ENCODE results near the gene CUL7.

The CUL7 gene

DNA sequence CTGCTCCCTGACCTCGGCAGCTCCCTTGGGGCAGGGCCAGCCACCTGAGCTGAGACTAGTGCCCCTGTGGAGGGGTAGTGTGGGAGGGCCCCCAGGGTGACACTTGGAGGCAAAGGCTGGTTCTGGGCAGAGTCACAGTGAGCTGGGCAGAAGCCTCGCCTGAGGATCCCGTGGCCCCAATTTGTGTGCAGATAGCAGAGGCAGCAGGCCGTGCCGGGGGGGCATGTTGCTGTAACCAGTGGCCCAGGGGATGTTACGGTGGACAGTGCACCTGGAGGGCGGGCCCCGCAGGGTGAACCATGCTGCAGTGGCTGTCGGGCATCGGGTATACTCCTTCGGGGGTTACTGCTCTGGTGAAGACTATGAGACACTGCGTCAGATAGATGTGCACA lies 36.7 kb downstream of the CUL7 start:
- Histone ChIP-seq H3K27ac (ENCODE audit: low read depth, low read length) (no peak overlapping the region), H3K27me3 (ENCODE audit: control insufficient read depth, insufficient read depth, low read length) (no peaks in the 10 kb centered on the region), H3K36me3 (ENCODE audit: control insufficient read depth, insufficient read depth, low read length) (peaks cover 12% of the 10 kb centered on the region), H3K9ac (ENCODE audit: low read length) (no peak overlapping the region), H3K4me3 (ENCODE audit: low read length) (no peak overlapping the region), H3K4me1 (ENCODE audit: control insufficient read depth, insufficient read depth, low read length) (peaks cover 17% of the 10 kb centered on the region)

DNA sequence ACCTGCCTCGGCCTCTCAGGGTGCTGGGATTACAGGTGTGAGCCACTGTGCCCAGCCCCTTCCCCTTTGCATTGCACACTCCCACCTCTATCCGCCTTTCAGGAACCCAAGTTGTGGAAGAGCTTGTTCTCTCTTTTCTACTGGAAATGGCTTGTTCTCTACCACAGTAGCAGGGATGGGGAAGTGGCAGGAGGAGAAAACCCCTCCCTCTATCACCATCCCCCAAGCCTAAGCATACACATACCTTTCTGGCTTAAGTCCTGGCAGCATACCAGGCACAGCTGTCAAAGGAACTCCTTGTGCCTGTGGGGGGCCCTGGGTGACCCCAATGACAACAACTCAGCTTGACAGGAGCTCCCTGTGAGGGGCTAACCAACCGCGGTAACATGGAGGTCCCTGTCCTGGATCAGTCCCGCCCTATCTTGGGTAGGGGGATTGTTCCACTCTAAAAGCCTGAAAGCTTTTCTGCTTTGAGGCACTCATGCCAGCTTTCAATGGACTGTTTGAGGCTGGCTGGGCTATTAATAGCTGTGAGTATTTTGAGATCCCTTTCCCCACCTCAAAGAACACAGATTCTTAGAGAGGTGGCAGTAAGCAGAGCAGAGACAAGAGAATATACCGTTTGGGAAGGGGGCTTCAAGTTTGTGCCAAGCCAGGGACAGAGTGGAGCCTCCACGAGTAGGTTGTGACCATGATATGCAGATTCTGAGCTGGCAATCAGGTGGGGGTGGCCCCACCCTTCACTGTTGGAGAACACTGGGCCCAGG lies 37.3 kb downstream of the CUL7 start:
- H3K27me3 ChIP-seq (ENCODE audit: control insufficient read depth, insufficient read depth, low read length), result no peaks in the 10 kb centered on the region
- no peak overlapping the region for H3K9ac ChIP-seq (ENCODE audit: low read length)
- H3K4me3 ChIP-seq (ENCODE audit: low read length), result no peak overlapping the region
- peaks cover 12% of the 10 kb centered on the region for H3K36me3 ChIP-seq (ENCODE audit: control insufficient read depth, insufficient read depth, low read length)
- no peak overlapping the region for H3K27ac ChIP-seq (ENCODE audit: low read depth, low read length)
- H3K4me1 ChIP-seq (ENCODE audit: control insufficient read depth, insufficient read depth, low read length), result peaks cover 17% of the 10 kb centered on the region

DNA sequence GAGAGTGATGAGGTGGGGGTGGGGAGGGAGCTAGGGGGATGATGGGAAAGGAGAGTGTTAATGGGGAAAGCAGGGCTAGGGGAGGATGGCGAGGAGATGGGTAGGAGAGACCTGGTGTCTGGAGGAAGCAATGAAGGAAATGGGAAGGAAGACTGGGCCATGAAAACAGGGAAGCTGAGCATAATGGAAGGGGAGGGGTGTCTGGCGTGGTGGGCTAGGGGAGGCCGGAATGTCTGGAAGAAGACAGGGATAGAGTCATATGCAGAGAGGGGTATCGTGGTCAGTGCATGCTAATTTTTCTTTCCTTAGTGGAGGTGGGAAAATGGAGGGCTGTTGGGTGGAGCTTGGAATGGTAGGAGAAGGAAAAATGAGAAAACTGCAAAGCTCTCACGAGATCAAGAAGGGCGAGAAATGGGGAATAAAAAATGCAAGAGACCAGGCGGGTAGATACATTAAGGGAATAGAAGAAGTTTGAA lies 39.2 kb downstream of the CUL7 start:
- Histone ChIP-seq H3K9ac (ENCODE audit: low read length) (no peak overlapping the region), H3K4me1 (ENCODE audit: control insufficient read depth, insufficient read depth, low read length) (peaks cover 17% of the 10 kb centered on the region), H3K27ac (ENCODE audit: low read depth, low read length) (peak overlapping the region; percentile 73), H3K27me3 (ENCODE audit: control insufficient read depth, insufficient read depth, low read length) (no peaks in the 10 kb centered on the region), H3K4me3 (ENCODE audit: low read length) (peak overlapping the region; percentile 89), H3K36me3 (ENCODE audit: control insufficient read depth, insufficient read depth, low read length) (peaks cover 16% of the 10 kb centered on the region)

DNA sequence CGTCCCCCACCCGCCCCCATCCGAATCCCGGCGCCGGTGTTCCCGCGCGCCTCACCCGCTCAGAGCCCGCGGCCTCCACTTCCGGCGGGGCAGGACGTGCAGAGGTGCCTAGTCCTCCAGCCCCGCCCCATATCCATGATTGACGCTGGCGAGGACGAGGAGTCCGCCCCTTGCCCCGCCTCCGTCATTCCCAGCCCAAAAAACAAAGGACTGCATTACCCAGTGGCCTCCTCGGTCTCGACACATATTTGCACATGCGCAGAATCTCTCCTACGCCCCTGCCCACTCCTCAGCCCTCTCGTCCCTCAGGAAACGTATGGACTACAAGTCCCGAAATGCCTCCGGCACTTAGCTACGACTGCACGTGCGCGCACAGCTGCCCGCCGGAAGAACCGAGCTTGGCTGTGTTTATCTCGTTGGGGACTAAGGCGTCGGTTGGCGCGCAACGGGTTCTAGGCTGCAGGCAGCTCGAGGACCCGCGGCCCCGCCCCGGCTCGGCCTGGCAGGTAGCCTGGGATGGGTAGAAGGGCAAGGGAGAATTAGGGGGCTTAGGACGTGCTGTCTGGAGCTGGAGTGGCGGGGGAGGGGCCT lies 39.7 kb downstream of the CUL7 start, which contains the start of the genes KLHDC3 and MEA1:
Gene KLHDC3 (plus strand): TSS at position 407 of the 591 bp plus-strand sequence. CDS start 2,944 bp downstream, outside the sequence.
Gene MEA1 (minus strand): TSS at position 104 of the 591 bp plus-strand sequence. CDS start 133 bp downstream, outside the sequence.
- Histone ChIP-seq H3K9ac (ENCODE audit: low read length) (peak within 1 kb of the TSS; percentile 45), H3K36me3 (ENCODE audit: control insufficient read depth, insufficient read depth, low read length) (peaks cover 21% of the 10 kb centered on the region), H3K4me1 (ENCODE audit: control insufficient read depth, insufficient read depth, low read length) (peaks cover 17% of the 10 kb centered on the region), H3K27me3 (ENCODE audit: control insufficient read depth, insufficient read depth, low read length) (no peaks in the 10 kb centered on the region), H3K4me3 (ENCODE audit: low read length) (peak within 1 kb of the TSS; percentile 89), H3K27ac (ENCODE audit: low read depth, low read length) (peak within 1 kb of the TSS; percentile 73)

DNA sequence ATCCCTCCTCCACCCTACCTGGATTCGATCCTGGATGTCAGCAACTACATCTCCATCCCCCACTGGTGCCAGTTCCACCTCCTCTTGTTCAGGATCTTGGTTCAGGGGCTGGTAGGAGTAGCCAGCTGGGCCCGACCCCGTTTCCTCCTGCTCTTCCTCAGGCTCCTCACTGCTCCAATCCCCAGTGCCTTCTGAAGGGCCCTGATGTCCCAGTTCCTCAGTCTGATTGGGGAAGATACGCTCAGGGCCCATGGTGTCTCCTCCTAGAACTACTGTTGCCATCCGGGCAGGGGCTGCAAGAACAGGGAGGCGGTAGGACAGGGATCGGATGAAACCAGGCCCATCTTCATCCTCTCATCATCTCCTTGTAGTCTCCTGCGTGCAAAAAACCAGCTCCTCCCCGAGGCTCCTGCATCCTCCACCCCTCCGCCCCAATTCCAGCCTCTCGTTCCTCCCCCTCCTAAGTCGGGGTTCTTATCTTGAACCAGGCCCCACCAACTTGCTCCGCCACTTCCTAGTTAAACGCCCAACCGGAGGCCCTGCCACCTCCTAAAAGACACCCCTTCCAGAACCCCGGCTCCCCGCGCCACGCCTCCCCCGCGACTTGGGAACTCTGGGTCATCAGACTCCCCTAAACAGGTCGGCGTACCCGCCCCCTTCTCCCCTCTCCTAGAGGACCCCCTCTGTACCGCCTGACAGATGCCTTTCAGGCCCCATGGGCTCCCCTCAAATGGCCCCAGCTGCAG lies 40.4 kb downstream of the CUL7 start:
- H3K27me3 ChIP-seq (ENCODE audit: control insufficient read depth, insufficient read depth, low read length), result no peaks in the 10 kb centered on the region
- peak overlapping the region; percentile 45 for H3K9ac ChIP-seq (ENCODE audit: low read length)
- H3K27ac ChIP-seq (ENCODE audit: low read depth, low read length), result peak overlapping the region; percentile 65
- peaks cover 17% of the 10 kb centered on the region for H3K4me1 ChIP-seq (ENCODE audit: control insufficient read depth, insufficient read depth, low read length)
- peaks cover 24% of the 10 kb centered on the region for H3K36me3 ChIP-seq (ENCODE audit: control insufficient read depth, insufficient read depth, low read length)
- H3K4me3 ChIP-seq (ENCODE audit: low read length), result peak overlapping the region; percentile 78

DNA sequence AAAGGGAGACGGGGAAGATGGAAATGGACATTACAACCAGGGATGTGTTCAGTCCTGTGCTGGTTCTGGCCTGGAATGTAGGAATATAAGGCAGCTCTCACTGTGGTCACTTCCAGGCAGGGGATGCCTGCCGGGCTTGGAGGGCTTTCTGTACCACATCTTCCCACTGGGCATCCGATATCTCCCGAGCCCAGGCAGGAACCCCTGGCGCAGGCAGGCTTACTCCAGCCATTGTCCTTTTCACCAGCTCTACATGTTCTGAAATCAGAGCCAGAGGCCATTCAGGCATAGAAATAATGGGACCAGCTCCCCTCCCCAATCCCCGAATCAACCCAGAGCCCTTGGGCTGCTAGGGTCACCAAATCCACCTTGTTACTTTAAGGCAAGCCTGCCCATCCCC lies 41.3 kb downstream of the CUL7 start:
- Histone ChIP-seq H3K4me1 (ENCODE audit: control insufficient read depth, insufficient read depth, low read length) (peaks cover 17% of the 10 kb centered on the region), H3K27me3 (ENCODE audit: control insufficient read depth, insufficient read depth, low read length) (no peaks in the 10 kb centered on the region), H3K36me3 (ENCODE audit: control insufficient read depth, insufficient read depth, low read length) (peaks cover 24% of the 10 kb centered on the region), H3K27ac (ENCODE audit: low read depth, low read length) (no peak overlapping the region), H3K9ac (ENCODE audit: low read length) (no peak overlapping the region), H3K4me3 (ENCODE audit: low read length) (peak overlapping the region; percentile 78)

DNA sequence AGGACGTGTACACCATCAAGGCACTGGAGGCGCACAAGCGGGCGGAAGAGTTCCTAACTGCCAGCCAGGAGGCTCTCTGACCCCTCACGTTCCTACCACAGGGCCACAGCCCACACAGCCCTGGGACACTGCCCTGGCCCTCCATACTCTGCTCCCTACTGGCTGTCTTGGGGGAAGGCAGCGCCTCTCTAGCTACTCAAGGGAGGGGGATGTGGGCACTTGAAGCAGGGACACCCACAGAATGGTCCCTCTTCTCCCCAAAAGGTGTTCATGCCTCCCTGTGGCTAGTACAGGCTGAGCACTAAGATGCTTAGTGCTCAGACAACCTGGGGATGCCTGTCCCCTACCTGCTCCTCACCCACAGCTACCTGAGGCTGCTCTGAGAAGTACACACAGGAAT lies 42.4 kb downstream of the CUL7 start:
- Histone ChIP-seq H3K36me3 (ENCODE audit: control insufficient read depth, insufficient read depth, low read length) (peaks cover 27% of the 10 kb centered on the region), H3K4me1 (ENCODE audit: control insufficient read depth, insufficient read depth, low read length) (peaks cover 12% of the 10 kb centered on the region), H3K27ac (ENCODE audit: low read depth, low read length) (no peak overlapping the region), H3K4me3 (ENCODE audit: low read length) (no peak overlapping the region), H3K9ac (ENCODE audit: low read length) (no peak overlapping the region), H3K27me3 (ENCODE audit: control insufficient read depth, insufficient read depth, low read length) (no peaks in the 10 kb centered on the region)

DNA sequence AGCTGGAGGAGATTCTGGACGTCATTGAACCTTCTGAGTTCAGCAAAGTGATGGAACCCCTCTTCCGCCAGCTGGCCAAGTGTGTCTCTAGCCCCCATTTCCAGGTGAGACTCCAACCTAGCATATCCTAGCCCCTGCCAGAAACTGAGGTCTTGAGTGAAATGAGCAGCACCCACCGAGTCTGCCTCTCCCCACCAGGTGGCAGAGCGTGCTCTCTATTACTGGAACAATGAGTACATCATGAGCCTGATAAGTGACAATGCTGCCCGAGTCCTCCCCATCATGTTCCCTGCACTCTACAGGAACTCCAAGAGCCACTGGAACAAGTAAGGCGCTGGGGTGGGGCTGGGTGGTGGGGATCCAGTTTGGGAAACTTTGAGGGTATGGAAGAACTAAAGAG lies 44.5 kb downstream of the CUL7 start:
- Histone ChIP-seq H3K27ac (ENCODE audit: low read depth, low read length) (no peak overlapping the region), H3K36me3 (ENCODE audit: control insufficient read depth, insufficient read depth, low read length) (peaks cover 31% of the 10 kb centered on the region), H3K27me3 (ENCODE audit: control insufficient read depth, insufficient read depth, low read length) (no peaks in the 10 kb centered on the region), H3K4me3 (ENCODE audit: low read length) (no peak overlapping the region), H3K4me1 (ENCODE audit: control insufficient read depth, insufficient read depth, low read length) (peaks cover 7% of the 10 kb centered on the region), H3K9ac (ENCODE audit: low read length) (no peak overlapping the region)

DNA sequence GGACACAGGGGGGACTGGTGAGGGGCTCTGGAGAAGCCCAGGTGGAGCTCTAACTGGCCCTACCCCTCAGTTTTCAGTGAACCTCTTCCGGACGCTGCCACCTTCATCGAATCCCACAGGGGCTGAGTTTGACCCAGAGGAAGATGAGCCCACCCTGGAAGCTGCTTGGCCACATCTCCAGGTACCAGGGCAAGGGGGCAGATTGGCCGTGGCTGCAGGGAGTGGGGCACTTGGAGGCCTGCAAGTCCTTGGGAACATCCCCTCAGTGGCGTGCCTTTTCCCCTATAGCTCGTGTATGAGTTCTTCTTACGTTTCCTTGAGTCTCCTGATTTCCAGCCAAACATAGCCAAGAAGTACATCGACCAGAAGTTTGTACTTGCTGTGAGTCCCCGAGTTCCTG lies 46.5 kb downstream of the CUL7 start:
- no peaks in the 10 kb centered on the region for H3K27me3 ChIP-seq (ENCODE audit: control insufficient read depth, insufficient read depth, low read length)
- H3K4me3 ChIP-seq (ENCODE audit: low read length), result no peak overlapping the region
- peaks cover 31% of the 10 kb centered on the region for H3K36me3 ChIP-seq (ENCODE audit: control insufficient read depth, insufficient read depth, low read length)
- H3K4me1 ChIP-seq (ENCODE audit: control insufficient read depth, insufficient read depth, low read length), result no peaks in the 10 kb centered on the region
- no peak overlapping the region for H3K27ac ChIP-seq (ENCODE audit: low read depth, low read length)
- H3K9ac ChIP-seq (ENCODE audit: low read length), result no peak overlapping the region

DNA sequence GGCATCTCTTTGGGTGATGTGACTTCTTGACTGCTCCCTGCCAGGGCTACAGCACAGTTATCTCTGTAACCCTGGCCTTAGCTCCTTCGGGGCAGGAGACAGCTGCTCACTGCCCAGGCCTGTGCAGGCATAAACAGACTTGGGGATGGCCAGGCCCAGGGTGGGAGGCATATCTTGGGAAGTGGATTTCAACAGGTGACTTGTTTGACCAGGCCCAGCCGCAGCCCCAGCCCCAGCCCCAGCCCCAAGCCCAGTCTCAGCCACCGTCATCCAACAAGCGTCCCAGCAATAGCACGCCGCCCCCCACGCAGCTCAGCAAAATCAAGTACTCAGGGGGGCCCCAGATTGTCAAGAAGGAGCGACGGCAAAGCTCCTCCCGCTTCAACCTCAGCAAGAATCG lies 47.4 kb downstream of the CUL7 start:
- Histone ChIP-seq H3K36me3 (ENCODE audit: control insufficient read depth, insufficient read depth, low read length) (peaks cover 31% of the 10 kb centered on the region), H3K4me1 (ENCODE audit: control insufficient read depth, insufficient read depth, low read length) (no peaks in the 10 kb centered on the region), H3K4me3 (ENCODE audit: low read length) (no peak overlapping the region), H3K27ac (ENCODE audit: low read depth, low read length) (no peak overlapping the region), H3K9ac (ENCODE audit: low read length) (no peak overlapping the region), H3K27me3 (ENCODE audit: control insufficient read depth, insufficient read depth, low read length) (no peaks in the 10 kb centered on the region)

DNA sequence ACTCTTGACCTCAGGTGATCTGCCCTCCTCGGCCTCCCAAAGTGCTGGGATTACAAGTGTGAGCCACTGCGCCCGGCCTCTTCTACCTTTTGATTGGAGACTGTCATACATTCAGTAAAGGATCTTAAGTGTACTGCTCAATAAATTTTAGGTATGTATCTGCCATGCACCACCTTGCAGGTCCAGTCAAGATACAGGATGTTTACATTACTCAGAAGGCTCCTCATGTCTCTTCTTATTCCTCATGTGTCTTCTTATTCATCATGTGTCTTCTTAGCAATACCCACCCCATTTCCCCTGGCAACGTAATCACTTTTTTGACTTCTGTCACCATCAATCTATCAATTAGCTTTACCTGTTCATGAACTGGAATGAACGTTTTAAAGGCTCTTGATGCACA lies 47.8 kb downstream of the CUL7 start:
- Histone ChIP-seq H3K9ac (ENCODE audit: low read length) (no peak overlapping the region), H3K4me1 (ENCODE audit: control insufficient read depth, insufficient read depth, low read length) (no peaks in the 10 kb centered on the region), H3K27me3 (ENCODE audit: control insufficient read depth, insufficient read depth, low read length) (no peaks in the 10 kb centered on the region), H3K4me3 (ENCODE audit: low read length) (no peak overlapping the region), H3K36me3 (ENCODE audit: control insufficient read depth, insufficient read depth, low read length) (peaks cover 31% of the 10 kb centered on the region), H3K27ac (ENCODE audit: low read depth, low read length) (no peak overlapping the region)

DNA sequence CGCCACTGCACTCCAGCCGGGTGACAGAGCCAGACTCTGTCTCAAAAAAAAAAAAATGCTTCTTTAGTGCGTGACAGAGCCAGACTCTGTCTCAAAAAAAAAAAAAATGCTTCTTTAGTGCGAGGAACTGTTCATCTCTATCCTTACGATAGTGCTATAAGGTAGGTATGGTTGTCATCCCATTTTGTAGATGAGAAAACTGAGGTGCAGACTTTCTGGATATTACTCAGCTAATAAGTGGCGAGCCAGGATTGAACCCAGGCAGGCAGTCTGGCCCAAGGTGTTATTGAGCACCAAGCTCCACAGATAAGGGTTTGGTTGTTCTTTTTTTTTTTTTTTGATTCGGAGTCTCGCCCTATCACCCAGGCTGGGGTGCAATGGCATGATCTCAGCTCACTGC lies 51.8 kb downstream of the CUL7 start:
- no peaks in the 10 kb centered on the region for H3K27me3 ChIP-seq (ENCODE audit: control insufficient read depth, insufficient read depth, low read length)
- H3K36me3 ChIP-seq (ENCODE audit: control insufficient read depth, insufficient read depth, low read length), result peaks cover 5% of the 10 kb centered on the region
- no peak overlapping the region for H3K9ac ChIP-seq (ENCODE audit: low read length)
- H3K27ac ChIP-seq (ENCODE audit: low read depth, low read length), result no peak overlapping the region
- no peak overlapping the region for H3K4me3 ChIP-seq (ENCODE audit: low read length)
- no peaks in the 10 kb centered on the region for H3K4me1 ChIP-seq (ENCODE audit: control insufficient read depth, insufficient read depth, low read length)
